Nephron (organoid): ENCODE measurements around the gene AGAP1.

Source experiments
- H3K27ac Mint-ChIP-seq, 3 experiments: 2 replicates each; pipeline ENCODE4 v1.8.0; 2020; ENCODE audit warnings: mixed read lengths in 3 of 3, mild to moderate bottlenecking in 2 of 3, moderate library complexity in 1 of 3
- H3K27me3 Mint-ChIP-seq: 2 replicates; pipeline ENCODE4 v1.8.0; 2021; ENCODE audit warnings: low read depth, mild to moderate bottlenecking, moderate library complexity, mixed read lengths
- H3K36me3 Mint-ChIP-seq: 2 replicates; pipeline ENCODE4 v1.8.0; 2020; ENCODE audit warnings: low read depth, mixed read lengths
- H3K4me1 Mint-ChIP-seq: 2 replicates; pipeline ENCODE4 v1.8.0; 2020; ENCODE audit warnings: mixed read lengths
- H3K4me3 Mint-ChIP-seq, 3 experiments: 2 replicates each; pipeline ENCODE4 v1.8.0; 2020; ENCODE audit warnings: mild to moderate bottlenecking in 3 of 3, mixed read lengths in 3 of 3, moderate library complexity in 2 of 3
- H3K9me3 Mint-ChIP-seq: 2 replicates; pipeline ENCODE4 v1.8.0; 2020; ENCODE audit warnings: mixed read lengths
- CTCF ChIP-seq, 3 experiments: fragments of 200-600 bp; sonication (generic); IDR thresholded peaks; one replicate each; pipeline ENCODE4 v1.5.0; 2021; ENCODE audit warnings: antibody characterized with exemption in 3 of 3; ENCODE audit not compliant: unreplicated experiment in 3 of 3

Gene AGAP1

GRCh38 chr2:236156860-236157194 is 663.0 kb downstream of the AGAP1 start:
- Mint-ChIP-seq H3K4me3 (no peak overlapping the region), H3K4me1 (no peaks in the 10 kb centered on the region), H3K36me3 (peaks cover 4% of the 10 kb centered on the region), H3K9me3 (peaks cover 18% of the 10 kb centered on the region), H3K27me3 (peaks cover 75% of the 10 kb centered on the region), H3K27ac (no peak overlapping the region)
- no peak for TF ChIP-seq CTCF (IDR thresholded peaks at IDR 0.05; ENCODE audit: unreplicated experiment in 3 of 3)

GRCh38 chr2:236157366-236157765 is 663.5 kb downstream of the AGAP1 start:
- no peak for TF ChIP-seq CTCF (IDR thresholded peaks at IDR 0.05; ENCODE audit: unreplicated experiment in 3 of 3)
- peaks cover 77% of the 10 kb centered on the region for H3K27me3 Mint-ChIP-seq
- H3K9me3 Mint-ChIP-seq, result peaks cover 18% of the 10 kb centered on the region
- H3K4me1 Mint-ChIP-seq, result no peaks in the 10 kb centered on the region
- peaks cover 4% of the 10 kb centered on the region for H3K36me3 Mint-ChIP-seq
- no peak overlapping the region for H3K4me3 Mint-ChIP-seq
- H3K27ac Mint-ChIP-seq, result no peak overlapping the region

GRCh38 chr2:236157815-236158498 is 664.1 kb downstream of the AGAP1 start:
- H3K36me3 Mint-ChIP-seq, result peaks cover 4% of the 10 kb centered on the region
- TF ChIP-seq CTCF (IDR thresholded peaks at IDR 0.05; ENCODE audit: unreplicated experiment in 3 of 3), result no peak
- peaks cover 5% of the 10 kb centered on the region for H3K4me1 Mint-ChIP-seq
- H3K4me3 Mint-ChIP-seq, result no peak overlapping the region
- peaks cover 13% of the 10 kb centered on the region for H3K9me3 Mint-ChIP-seq
- H3K27me3 Mint-ChIP-seq, result peaks cover 80% of the 10 kb centered on the region
- no peak overlapping the region for H3K27ac Mint-ChIP-seq

- peaks cover 5% of the 10 kb centered on the region for H3K4me1 Mint-ChIP-seq
- H3K27ac Mint-ChIP-seq, result no peak overlapping the region
- H3K4me3 Mint-ChIP-seq, result no peak overlapping the region
- TF ChIP-seq CTCF (IDR thresholded peaks at IDR 0.05; ENCODE audit: unreplicated experiment in 3 of 3), result no peak
- peaks cover 86% of the 10 kb centered on the region for H3K27me3 Mint-ChIP-seq
- no peaks in the 10 kb centered on the region for H3K36me3 Mint-ChIP-seq
- peaks cover 5% of the 10 kb centered on the region for H3K9me3 Mint-ChIP-seq
Observed at GRCh38 chr2:236158969-236159777, 665.3 kb downstream of the AGAP1 start.

GRCh38 chr2:236159778-236160170 is 665.9 kb downstream of the AGAP1 start:
- no peaks in the 10 kb centered on the region for H3K9me3 Mint-ChIP-seq
- peaks cover 7% of the 10 kb centered on the region for H3K4me1 Mint-ChIP-seq
- H3K27ac Mint-ChIP-seq, result no peak overlapping the region
- no peaks in the 10 kb centered on the region for H3K36me3 Mint-ChIP-seq
- H3K27me3 Mint-ChIP-seq, result peaks cover 92% of the 10 kb centered on the region
- H3K4me3 Mint-ChIP-seq, result no peak overlapping the region
- no peak for TF ChIP-seq CTCF (IDR thresholded peaks at IDR 0.05; ENCODE audit: unreplicated experiment in 3 of 3)
